K562 (cell line): ENCODE data around the gene FGGY. TPM values are rescaled to one million over a fixed set of nuclear protein-coding genes. Genes with fewer than 3 reads are reported as not detected.

Experiments used
- ATAC-seq: fragments of 200-7000 bp; cut with Tn5 transposase; 3 replicates; pipeline ENCODE4 v1.9.1; 2020; ENCODE audit warnings: moderate library complexity
- BruUV-seq: library from RNA; stranded (reverse); fragments of 400-500 nt; replicated peaks from 2 replicates; lab custom pipeline; 2021; lab: Mats Ljungman, UMichigan
- CTCF ChIA-PET: fragments of 300-600 bp; formaldehyde crosslinking; extraction: SDS; loops from one replicate; lab custom pipeline; 2021; ENCODE audit warnings: low intra/inter-chr PET ratio; lab: Yijun Ruan, JAX
- POLR2A ChIA-PET: fragments of 300-600, 350-650 bp; sonication (Branson Sonifier 250); formaldehyde crosslinking; extraction: SDS; loops from one replicate; lab custom pipeline; 2021; ENCODE audit warnings: antibody characterized with exemption, inconsistent platforms; lab: Yijun Ruan, JAX
- DNase-seq, 4 experiments: peaks; one replicate each; pipeline versions ENCODE4 v3.0.0 to v3.0.0-alpha.2; 2011 to 2018; ENCODE audit warnings: low spot score in 3 of 4, mixed read lengths in 3 of 4; ENCODE audit errors: extremely low read depth in 1 of 4
- FAIRE-seq: peaks from 2 replicates; lab custom pipeline; 2011; peaks lifted over from hg19 to GRCh38; lab: Jason Lieb, UNC
- H2AFZ ChIP-seq: 2 replicates; pipeline ENCODE4 v1.6.0; 2011; ENCODE audit warnings: low read depth, low read length, control low read depth, inconsistent platforms
- H3K27ac ChIP-seq: fragments of 200-600 bp; 3 replicates; pipeline ENCODE4 v1.8.0; 2011; ENCODE audit warnings: low read depth, mild to moderate bottlenecking, control low read depth, inconsistent platforms, low read length, moderate library complexity, mixed read lengths; ENCODE audit errors: extremely low read depth
- H3K27me3 ChIP-seq, 2 experiments: fragments of 300-600 bp in 1 of 2; 2 replicates in 1 of 2; 3 replicates in 1 of 2; pipeline versions ENCODE4 v1.6.0 to v1.8.0; 2011; ENCODE audit warnings: inconsistent platforms in 2 of 2, low read length in 2 of 2, mild to moderate bottlenecking in 1 of 2, mixed read lengths in 1 of 2, moderate library complexity in 1 of 2; ENCODE audit not compliant: control insufficient read depth in 2 of 2, insufficient read depth in 2 of 2
- H3K36me3 ChIP-seq: fragments of 300-600 bp; 3 replicates; pipeline ENCODE4 v1.8.0; 2011; ENCODE audit warnings: mild to moderate bottlenecking, low read length, inconsistent platforms; ENCODE audit not compliant: control insufficient read depth, insufficient read depth
- H3K4me1 ChIP-seq, 2 experiments: fragments of 200-600 bp in 1 of 2; replicated peaks in 1 of 2; 2 replicates in 1 of 2; 3 replicates in 1 of 2; pipeline versions ENCODE4 v1.5.1 to v1.8.0; 2011; ENCODE audit warnings: inconsistent platforms in 2 of 2, low read length in 2 of 2, mild to moderate bottlenecking in 1 of 2, mixed read lengths in 1 of 2, moderate library complexity in 1 of 2; ENCODE audit not compliant: control insufficient read depth in 2 of 2, insufficient read depth in 2 of 2
- H3K4me2 ChIP-seq: 2 replicates; pipeline ENCODE4 v1.6.1; 2011; ENCODE audit warnings: low read length, control low read depth, inconsistent platforms, mixed read lengths; ENCODE audit not compliant: insufficient read depth
- H3K4me3 ChIP-seq: fragments of 200-600 bp; sonication (generic), shearing (Covaris generic); 2 replicates; pipeline ENCODE4 v1.5.1; 2016; ENCODE audit warnings: control low read depth, inconsistent platforms
- H3K79me2 ChIP-seq: fragments of 200-600 bp; 3 replicates; pipeline ENCODE4 v1.8.0; 2011; ENCODE audit warnings: low read length, inconsistent platforms; ENCODE audit not compliant: control insufficient read depth, insufficient read depth
- H3K9ac ChIP-seq, 2 experiments: 2 replicates each; pipeline versions ENCODE4 v1.6.0 to v1.6.1; 2011; ENCODE audit warnings: low read depth in 2 of 2, low read length in 2 of 2, control low read depth in 1 of 2, inconsistent platforms in 1 of 2, mild to moderate bottlenecking in 1 of 2, mixed read lengths in 1 of 2; ENCODE audit not compliant: insufficient read depth in 1 of 2
- H3K9me1 ChIP-seq: one replicate; pipeline ENCODE4 v1.6.0; 2011; ENCODE audit warnings: inconsistent platforms, mild to moderate bottlenecking, low read length, moderate library complexity; ENCODE audit not compliant: control insufficient read depth, insufficient read depth
- H3K9me3 ChIP-seq: replicated peaks from 2 replicates; pipeline ENCODE4 v1.5.1; 2011; ENCODE audit warnings: low read depth, low read length, inconsistent platforms; ENCODE audit not compliant: control insufficient read depth, insufficient read depth
- H4K20me1 ChIP-seq: replicated peaks from 2 replicates; pipeline ENCODE4 v1.6.1; 2011; ENCODE audit warnings: low read length, inconsistent platforms, mixed read lengths; ENCODE audit not compliant: control insufficient read depth, insufficient read depth
- C11orf30 ChIP-seq: fragments of 450-650 bp; IDR thresholded peaks from 2 replicates; pipeline ENCODE4 v1.6.1; 2016; ENCODE audit warnings: low read depth, mild to moderate bottlenecking
- MAFF ChIP-seq: IDR thresholded peaks from 2 replicates; pipeline ENCODE4 v1.6.1; 2012; ENCODE audit warnings: low read length, improper control_type of control experiment
- MAFG ChIP-seq: fragments of 450-650 bp; conservative IDR thresholded peaks from 2 replicates; pipeline ENCODE4 v1.6.1; 2016; ENCODE audit warnings: missing genetic modification characterization, missing compliant biosample characterization
- MAFK ChIP-seq: IDR thresholded peaks from 2 replicates; pipeline ENCODE4 v1.6.1; 2011; ENCODE audit warnings: low read length, improper control_type of control experiment
- ZNF316 ChIP-seq: fragments of 450-650 bp; IDR thresholded peaks from 2 replicates; pipeline ENCODE4 v1.6.1; 2016
- ZNF324 ChIP-seq: fragments of 250-450 bp; sonication (Bioruptor Pico); IDR thresholded peaks from 2 replicates; pipeline ENCODE4 v1.4.0; 2020; ENCODE audit warnings: mild to moderate bottlenecking
- ZNF830 ChIP-seq: fragments of 250-450 bp; sonication (Bioruptor Pico); IDR thresholded peaks from 2 replicates; pipeline ENCODE4 v1.5.0; 2021; ENCODE audit warnings: mild to moderate bottlenecking
- WGBS: fragments of 100-300 bp; shearing (Covaris generic); methylation state at CpG from one replicate; pipeline ENCODE4 v1.1.6; 2016; ENCODE audit warnings: low coverage, mixed read lengths; ENCODE audit not compliant: insufficient coverage; ENCODE audit errors: missing lambda C conversion rate; 5-methylcytosine and 5-hydroxymethylcytosine counted together
- in situ Hi-C: fragments of 300-500 bp; cut with MboI; formaldehyde crosslinking; loops from 4 replicates; pipeline ENCODE4 v1.15.0; 2018; ENCODE audit warnings: inconsistent platforms, mixed read lengths
- intact Hi-C: fragments of 100-400 bp; cut with micrococcal nuclease; formaldehyde crosslinking; loops from 2 replicates; pipeline ENCODE4 v1.14.2; 2022
- polyA plus RNA-seq, 8 experiments: library from polyadenylated mRNA; depleted of rRNA in 4 of 8; stranded (reverse) in 5 of 8; unstranded in 3 of 8; fragments of >200 nt; fragmentation: Nextera tagmentation in 2 of 8; fragmentation: Illumina TruSeq in 1 of 8; extraction: Ambion mirVana in 2 of 8; extraction: Trizol in 1 of 8; gene quantifications; 2 replicates each; pipeline versions ENCODE4 v1.2.1 to v1.2.3, GENCODE V29; 2011 to 2014; ENCODE audit warnings: inconsistent platforms in 1 of 8, missing spikeins in 1 of 8
- total RNA-seq, 7 experiments: library from RNA; depleted of rRNA in 6 of 7; stranded (reverse); fragments of >200 nt in 6 of 7; fragmentation: Illumina TruSeq in 2 of 7; extraction: Trizol in 2 of 7; gene quantifications; 2 replicates each; pipeline versions ENCODE4 v1.2.1 to v1.2.3, GENCODE V29; 2011 to 2021; ENCODE audit warnings: low replicate concordance in 1 of 7

Gene FGGY
- total and polyA plus RNA-seq, 9 of the 15 experiments (the other 6 are each of a cell fraction or from before 2014, with no cell fraction given): 9.7 to 19.2 (median 12.6) TPM

DNA sequence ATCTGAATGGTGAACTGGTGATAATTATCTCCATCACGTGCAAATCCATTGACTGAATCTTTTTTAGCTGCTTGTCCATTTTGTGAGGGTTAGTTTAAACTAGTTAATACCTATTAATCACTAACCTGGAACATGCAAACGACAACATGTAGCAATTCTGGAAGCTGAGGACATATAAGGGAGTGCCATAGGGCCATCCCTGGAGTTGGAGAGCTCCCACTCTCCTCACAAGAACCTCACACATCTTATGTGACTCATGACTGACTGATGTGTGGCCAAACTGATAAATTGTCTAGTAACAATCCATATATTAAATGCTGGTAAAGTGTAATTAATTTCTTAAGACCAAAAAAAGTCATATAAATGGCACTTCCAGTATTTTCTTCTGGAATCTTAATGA is 454.9 kb downstream of the FGGY start (continued):
- TF ChIP-seq ZNF324 (CRISPR knock-in tag): no peak

DNA sequence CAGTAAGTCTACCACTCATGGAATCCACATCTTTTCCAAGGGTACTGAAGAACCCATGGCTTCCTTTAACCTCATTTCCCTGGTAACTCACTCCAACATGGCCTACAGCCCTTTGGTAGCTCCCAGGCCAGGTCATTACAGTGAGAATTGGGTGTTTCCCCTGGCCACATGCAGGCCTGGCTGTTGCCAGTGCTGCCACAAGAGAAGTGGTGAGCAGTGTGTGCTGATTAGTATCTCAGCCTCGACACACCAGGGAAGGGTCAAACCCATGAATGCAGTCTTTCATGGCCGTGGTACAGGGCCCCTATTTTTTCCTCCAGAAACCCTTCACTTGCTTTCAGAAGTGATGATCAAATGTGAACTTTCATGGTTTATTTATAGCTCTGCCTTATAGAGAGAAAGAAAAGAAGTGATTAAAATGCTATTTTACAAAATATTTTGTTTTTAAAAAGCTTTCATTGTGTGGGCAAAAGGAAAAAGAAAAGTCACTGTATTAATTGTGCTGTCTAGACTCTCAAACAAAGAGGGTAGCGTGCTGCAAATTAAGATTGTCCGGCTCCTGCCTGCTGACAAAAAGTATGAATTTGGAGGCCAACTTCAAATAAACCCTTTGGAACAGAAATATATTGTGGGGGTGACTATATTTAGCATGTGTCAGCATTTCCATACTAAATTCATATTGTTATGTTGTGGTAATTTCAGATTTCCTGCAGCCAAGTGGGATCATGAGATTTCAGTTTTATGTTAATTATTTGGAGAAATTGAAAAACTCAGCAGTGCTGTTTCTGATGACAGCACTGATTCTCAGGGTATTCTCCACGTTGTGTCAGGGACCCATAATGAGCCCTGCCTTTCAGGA is 455.9 kb downstream of the FGGY start:
- no peaks in the 10 kb centered on the region for H3K9me3 ChIP-seq
- ChIA-PET CTCF (no interaction called here), POLR2A (no interaction called here)
- H3K27ac ChIP-seq: no peak overlapping the region
- no peaks in the 10 kb centered on the region for H3K4me1 ChIP-seq
- BruUV-seq: no TSS peak
- DNase-seq (no peak), FAIRE-seq (no peak), ATAC-seq (no peak)
- intact Hi-C loops: no loop called here
- in situ Hi-C loops: loop anchor here (25.0 kb wide), 1 partner anchor 1240 kb away; no protein-coding TSS in a partner anchor
- no peaks in the 10 kb centered on the region; a peak in 1 of 5 replicates for H3K27me3 ChIP-seq
- no peak overlapping the region for H3K4me2 ChIP-seq
- H3K36me3 ChIP-seq: no peaks in the 10 kb centered on the region
- no peak for TF ChIP-seq ZNF830 (CRISPR knock-in tag)
- TF ChIP-seq MAFK: peak; percentile 76
- TF ChIP-seq MAFG (tag): 0 out of 2 replicates have a peak, but pooled peaks have one; percentile 43
- TF ChIP-seq MAFF: peak; percentile 75
- TF ChIP-seq C11orf30: peak; percentile 27; the same call in 1 of the 2 replicates
- TF ChIP-seq ZNF316: peak; percentile 75
- no peaks in the 10 kb centered on the region for H4K20me1 ChIP-seq
- H3K9ac ChIP-seq: no peak overlapping the region
- 18% methylated on average over 5 of the region's 5 CpGs for WGBS
- no peaks in the 10 kb centered on the region for H3K9me1 ChIP-seq
- H3K4me3 ChIP-seq: no peak overlapping the region
- H3K79me2 ChIP-seq: no peaks in the 10 kb centered on the region
- H2AFZ ChIP-seq: no peak overlapping the region
